Activated CD4-positive, alpha-beta T cell treated with anti-CD3 and anti-CD28 coated beads for 24 hours (primary cell): ENCODE results near the gene PRKN.

Experiments used
- DNase-seq, 2 donors: peaks; one replicate each; pipeline ENCODE4 v3.0.0-alpha.2; 2020; ENCODE audit warnings: low read depth in 2 of 2

Gene PRKN

GRCh38 chr6:161393292-161393691, 1334.3 kb downstream of the PRKN start:
- no peak for DNase-seq

GRCh38 chr6:161389756-161390155, 1337.8 kb downstream of the PRKN start:
- no peak for DNase-seq

- no peak for DNase-seq
These were observed 1343.6 kb downstream of the PRKN start for GRCh38 chr6:161383951-161384350.

GRCh38 chr6:161379834-161380582, 1347.6 kb downstream of the PRKN start:
- no peak for DNase-seq

GRCh38 chr6:161378115-161378514, 1349.5 kb downstream of the PRKN start:
- no peak for DNase-seq

- DNase-seq, result no peak
These were observed 1350.5 kb downstream of the PRKN start for GRCh38 chr6:161377116-161377515.

GRCh38 chr6:161376367-161376766, 1351.2 kb downstream of the PRKN start:
- DNase-seq, result no peak

GRCh38 chr6:161374971-161375873, 1352.3 kb downstream of the PRKN start:
- DNase-seq, result no peak

- DNase-seq, result peak; percentile 43 to 57
These were observed 1353.6 kb downstream of the PRKN start for GRCh38 chr6:161373905-161374451.

- no peak for DNase-seq
These were observed 1355.2 kb downstream of the PRKN start for GRCh38 chr6:161372422-161372793.

GRCh38 chr6:161370880-161371279, 1356.7 kb downstream of the PRKN start:
- DNase-seq, result peak; percentile 37 to 45

GRCh38 chr6:161369339-161369738, 1358.2 kb downstream of the PRKN start:
- DNase-seq, result no peak

GRCh38 chr6:161368514-161368913, 1359.1 kb downstream of the PRKN start:
- no peak for DNase-seq

GRCh38 chr6:161367472-161367871, 1360.1 kb downstream of the PRKN start:
- DNase-seq, result no peak

GRCh38 chr6:161366301-161366923, 1361.2 kb downstream of the PRKN start:
- DNase-seq, result no peak

- DNase-seq, result no peak
These were observed 1361.9 kb downstream of the PRKN start for GRCh38 chr6:161365633-161366032.

GRCh38 chr6:161363286-161363685, 1364.3 kb downstream of the PRKN start:
- DNase-seq, result no peak

GRCh38 chr6:161362266-161362665, 1365.3 kb downstream of the PRKN start:
- no peak for DNase-seq

- no peak for DNase-seq
These were observed 1366.0 kb downstream of the PRKN start for GRCh38 chr6:161361529-161361928.

GRCh38 chr6:161360520-161360919, 1367.0 kb downstream of the PRKN start:
- DNase-seq, result no peak

- no peak for DNase-seq
These were observed 1368.0 kb downstream of the PRKN start for GRCh38 chr6:161359618-161359945.

- no peak for DNase-seq
These were observed 1371.3 kb downstream of the PRKN start for GRCh38 chr6:161356167-161356854.
